HEK293 (cell line): ENCODE measurements around the gene LRFN3.

Experiments
- CTCF ChIA-PET: fragments of 350-600 bp; formaldehyde crosslinking; extraction: SDS; loops from one replicate; lab custom pipeline; 2021; ENCODE audit warnings: antibody characterized with exemption; lab: Yijun Ruan, JAX
- POLR2A ChIA-PET: fragments of 300-600 bp; formaldehyde crosslinking; extraction: SDS; loops from one replicate; lab custom pipeline; 2020; ENCODE audit warnings: antibody characterized with exemption, inconsistent platforms; lab: Yijun Ruan, JAX
- H3K27ac ChIP-seq: fragments of 200-500 bp; sonication (Bioruptor generic); 2 replicates; pipeline ENCODE4 v1.5.1; 2014; ENCODE audit warnings: low read depth, low read length, control low read depth, inconsistent platforms; ENCODE audit errors: extremely low read depth
- H3K36me3 ChIP-seq, 2 experiments: fragments of 200-500 bp in 1 of 2; sonication (Bioruptor generic) in 1 of 2; 1 replicate in 1 of 2; 2 replicates in 1 of 2; pipeline ENCODE4 v1.5.1; 2014 to 2017; ENCODE audit warnings: inconsistent platforms in 2 of 2, low read length in 2 of 2; ENCODE audit not compliant: control insufficient read depth in 2 of 2, insufficient read depth in 1 of 2
- H3K4me1 ChIP-seq: fragments of 200-500 bp; sonication (Bioruptor generic); 2 replicates; pipeline ENCODE4 v1.5.1; 2014; ENCODE audit warnings: mild to moderate bottlenecking, low read length, inconsistent platforms; ENCODE audit not compliant: control insufficient read depth, insufficient read depth
- H3K4me3 ChIP-seq: 2 replicates; pipeline ENCODE4 v1.5.1; 2011; ENCODE audit warnings: low read depth, mild to moderate bottlenecking, control low read depth, low read length, moderate library complexity
- H3K9me3 ChIP-seq: fragments of 200-500 bp; sonication (Bioruptor generic); 2 replicates; pipeline ENCODE4 v1.5.1; 2014; ENCODE audit warnings: low read depth, low read length, inconsistent platforms; ENCODE audit not compliant: control insufficient read depth, insufficient read depth
- HOXA7 ChIP-seq: sonication (generic); formaldehyde crosslinking; IDR thresholded peaks from 2 replicates; pipeline ENCODE4 v1.8.1; 2022; ENCODE audit warnings: missing genetic modification reagents, borderline replicate concordance
- MZF1 ChIP-seq: fragments of 450-650 bp; formaldehyde crosslinking; IDR thresholded peaks from 2 replicates; pipeline ENCODE4 v1.5.1; 2017; ENCODE audit warnings: missing biosample characterization, missing genetic modification characterization, borderline replicate concordance
- OSR2 ChIP-seq: fragments of 450-650 bp; formaldehyde crosslinking; IDR thresholded peaks from 2 replicates; pipeline ENCODE4 v1.5.1; 2016; ENCODE audit warnings: missing biosample characterization, missing genetic modification characterization
- PRDM1 ChIP-seq: fragments of 450-650 bp; formaldehyde crosslinking; IDR thresholded peaks from 2 replicates; pipeline ENCODE4; 2016; ENCODE audit warnings: missing biosample characterization, missing genetic modification characterization
- SCRT2 ChIP-seq: fragments of 450-650 bp; formaldehyde crosslinking; IDR thresholded peaks from 2 replicates; pipeline ENCODE4 v1.5.1; 2016; ENCODE audit warnings: missing biosample characterization, missing genetic modification characterization
- SP7 ChIP-seq: fragments of 450-650 bp; formaldehyde crosslinking; IDR thresholded peaks from 2 replicates; pipeline ENCODE4 v1.5.1; 2016; ENCODE audit warnings: missing biosample characterization, missing genetic modification characterization
- ZBTB17 ChIP-seq: fragments of 450-650 bp; formaldehyde crosslinking; IDR thresholded peaks from 2 replicates; pipeline ENCODE4 v1.5.1; 2016; ENCODE audit warnings: missing biosample characterization, missing genetic modification characterization
- ZBTB48 ChIP-seq: fragments of 450-650 bp; formaldehyde crosslinking; IDR thresholded peaks from 2 replicates; pipeline ENCODE4 v1.5.1; 2016; ENCODE audit warnings: missing biosample characterization, missing genetic modification characterization
- ZFP41 ChIP-seq: fragments of 450-650 bp; formaldehyde crosslinking; IDR thresholded peaks from 2 replicates; pipeline ENCODE4 v1.5.1; 2016; ENCODE audit warnings: missing biosample characterization, missing genetic modification characterization, borderline replicate concordance
- ZNF121 ChIP-seq: fragments of 450-650 bp; formaldehyde crosslinking; IDR thresholded peaks from 2 replicates; pipeline ENCODE4 v1.5.1; 2016; ENCODE audit warnings: missing biosample characterization, missing genetic modification characterization
- ZNF211 ChIP-seq: fragments of 450-650 bp; formaldehyde crosslinking; IDR thresholded peaks from 2 replicates; pipeline ENCODE4 v1.5.1; 2016; ENCODE audit warnings: low read depth, missing biosample characterization, missing genetic modification characterization
- ZNF214 ChIP-seq: fragments of 450-650 bp; formaldehyde crosslinking; IDR thresholded peaks from 2 replicates; pipeline ENCODE4 v1.5.1; 2017; ENCODE audit warnings: missing biosample characterization, mild to moderate bottlenecking, missing genetic modification characterization, borderline replicate concordance
- ZNF221 ChIP-seq: fragments of 450-650 bp; formaldehyde crosslinking; IDR thresholded peaks from 2 replicates; pipeline ENCODE4 v1.5.1; 2017; ENCODE audit warnings: missing biosample characterization, missing genetic modification characterization, borderline replicate concordance
- ZNF335 ChIP-seq: fragments of 450-650 bp; formaldehyde crosslinking; conservative IDR thresholded peaks from 2 replicates; pipeline ENCODE4 v1.5.1; 2016; ENCODE audit warnings: missing biosample characterization, missing genetic modification characterization
- ZNF391 ChIP-seq: fragments of 450-650 bp; formaldehyde crosslinking; IDR thresholded peaks from 2 replicates; pipeline ENCODE4 v1.5.1; 2016; ENCODE audit warnings: low read depth, missing biosample characterization, missing genetic modification characterization, borderline replicate concordance
- ZNF398 ChIP-seq: fragments of 450-650 bp; formaldehyde crosslinking; IDR thresholded peaks from 2 replicates; pipeline ENCODE4 v1.5.1; 2017; ENCODE audit warnings: missing biosample characterization, missing genetic modification characterization
- ZNF449 ChIP-seq: fragments of 450-650 bp; formaldehyde crosslinking; IDR thresholded peaks from 2 replicates; pipeline ENCODE4 v1.5.1; 2017; ENCODE audit warnings: missing biosample characterization, mild to moderate bottlenecking, missing genetic modification characterization, moderate library complexity
- ZNF513 ChIP-seq: fragments of 450-650 bp; IDR thresholded peaks from 2 replicates; pipeline ENCODE4 v1.5.1; 2018; ENCODE audit warnings: missing biosample characterization, missing genetic modification characterization
- ZNF521 ChIP-seq: fragments of 450-650 bp; formaldehyde crosslinking; IDR thresholded peaks from 2 replicates; pipeline ENCODE4 v1.5.1; 2017; ENCODE audit warnings: missing biosample characterization, mild to moderate bottlenecking, missing genetic modification characterization
- ZNF571 ChIP-seq: fragments of 450-650 bp; formaldehyde crosslinking; IDR thresholded peaks from 2 replicates; pipeline ENCODE4 v1.5.0; 2017; ENCODE audit warnings: missing biosample characterization, missing genetic modification characterization
- ZNF600 ChIP-seq: fragments of 450-650 bp; formaldehyde crosslinking; IDR thresholded peaks from 2 replicates; pipeline ENCODE4 v1.5.1; 2016; ENCODE audit warnings: missing biosample characterization, missing genetic modification characterization
- TF ChIP-seq, protein P1 (sequence below): fragments of 450-650 bp; formaldehyde crosslinking; IDR thresholded peaks from 2 replicates; pipeline ENCODE4 v1.5.1; 2016; ENCODE audit warnings: missing biosample characterization, missing genetic modification characterization, low read depth
- TF ChIP-seq, protein P2 (sequence below): fragments of 450-650 bp; formaldehyde crosslinking; IDR thresholded peaks from 2 replicates; pipeline ENCODE4 v1.5.1; 2016; ENCODE audit warnings: missing biosample characterization, missing genetic modification characterization, borderline replicate concordance

LRFN3 gene

DNA sequence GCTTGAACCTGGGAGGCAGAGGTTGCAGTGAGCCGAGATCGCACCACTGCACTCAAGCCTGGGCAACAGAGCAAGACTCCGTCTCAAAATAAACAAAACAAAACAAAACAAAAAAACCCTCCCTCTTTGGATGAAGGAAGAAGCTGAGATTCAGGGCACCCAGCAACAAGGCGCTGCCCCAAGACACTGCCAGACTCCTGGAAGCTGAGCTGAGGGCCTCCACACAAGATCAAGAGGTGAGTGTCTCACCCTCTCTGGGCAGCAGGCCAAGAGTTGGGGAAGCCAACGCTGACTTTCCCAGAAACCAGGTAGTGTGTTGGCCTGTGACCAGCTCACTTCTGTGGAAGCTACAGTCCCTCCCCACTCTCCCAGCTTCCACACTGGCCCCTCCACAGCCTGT lies 24.4 kb upstream of the LRFN3 start (continued):
- TF ChIP-seq ZNF449 (no peak), ZNF391 (tag by site-specific recombination) (no peak), SP7 (tag by site-specific recombination) (peak; percentile 52), MZF1 (no peak), ZNF335 (peak; percentile 55), ZNF513 (tag by site-specific recombination) (no peak), SCRT2 (tag by site-specific recombination) (peak; percentile 53), ZNF398 (tag by site-specific recombination) (peak; percentile 54; the same call in 1 of the 2 replicates), ZNF214 (tag by site-specific recombination) (no peak), ZNF211 (tag by site-specific recombination) (no peak), ZNF571 (tag by site-specific recombination) (no peak), ZNF221 (tag by site-specific recombination) (no peak), ZNF600 (tag by site-specific recombination) (peak; percentile 72), ZBTB48 (tag by site-specific recombination) (peak; percentile 61; the same call in 1 of the 2 replicates), ZNF121 (tag by site-specific recombination) (peak; percentile 90)

- H3K9me3 ChIP-seq = no peaks in the 10 kb centered on the region; the same call in 1 of the 2 replicates
- ChIA-PET POLR2A (interaction anchor here (0.5 kb wide), 1 partner anchor 26 kb away, joined by 3 read pairs; no protein-coding TSS in a partner anchor), CTCF (interaction anchor here (0.6 kb wide), 1 partner anchor 22 kb away, joined by 3 read pairs; no protein-coding TSS in a partner anchor)
- H3K4me3 ChIP-seq = no peak overlapping the region
- H3K36me3 ChIP-seq = no peaks in the 10 kb centered on the region; a peak in 1 of 3 replicates
- no peak overlapping the region for H3K27ac ChIP-seq
- no peak for TF ChIP-seq HOXA7 (CRISPR knock-in tag)
- TF ChIP-seq PRDM1 (tag by site-specific recombination) = peak; percentile 45; the same call in 1 of the 2 replicates
- peak; percentile 10; the same call in 1 of the 2 replicates for TF ChIP-seq ZBTB17 (tag by site-specific recombination)
- TF ChIP-seq, all 188 proteins: peak for 2
- H3K4me1 ChIP-seq = no peaks in the 10 kb centered on the region
Observed at GRCh38 chr19:35913589-35913988, 22.6 kb upstream of the LRFN3 start.

- Histone ChIP-seq H3K36me3 (no peaks in the 10 kb centered on the region; a peak in 1 of 3 replicates), H3K27ac (no peak overlapping the region), H3K4me1 (no peaks in the 10 kb centered on the region), H3K4me3 (no peak overlapping the region), H3K9me3 (no peaks in the 10 kb centered on the region; the same call in 1 of the 2 replicates)
- ChIA-PET POLR2A (interaction anchor here (0.7 kb wide), 2 partner anchors 16 to 175 kb away, joined by 3 to 6 read pairs; no protein-coding TSS in a partner anchor), CTCF (interaction anchor here (0.6 kb wide), 1 partner anchor 12 kb away, joined by 3 read pairs; no protein-coding TSS in a partner anchor)
- TF ChIP-seq ZNF521 = no peak
- TF ChIP-seq, protein P1, sequence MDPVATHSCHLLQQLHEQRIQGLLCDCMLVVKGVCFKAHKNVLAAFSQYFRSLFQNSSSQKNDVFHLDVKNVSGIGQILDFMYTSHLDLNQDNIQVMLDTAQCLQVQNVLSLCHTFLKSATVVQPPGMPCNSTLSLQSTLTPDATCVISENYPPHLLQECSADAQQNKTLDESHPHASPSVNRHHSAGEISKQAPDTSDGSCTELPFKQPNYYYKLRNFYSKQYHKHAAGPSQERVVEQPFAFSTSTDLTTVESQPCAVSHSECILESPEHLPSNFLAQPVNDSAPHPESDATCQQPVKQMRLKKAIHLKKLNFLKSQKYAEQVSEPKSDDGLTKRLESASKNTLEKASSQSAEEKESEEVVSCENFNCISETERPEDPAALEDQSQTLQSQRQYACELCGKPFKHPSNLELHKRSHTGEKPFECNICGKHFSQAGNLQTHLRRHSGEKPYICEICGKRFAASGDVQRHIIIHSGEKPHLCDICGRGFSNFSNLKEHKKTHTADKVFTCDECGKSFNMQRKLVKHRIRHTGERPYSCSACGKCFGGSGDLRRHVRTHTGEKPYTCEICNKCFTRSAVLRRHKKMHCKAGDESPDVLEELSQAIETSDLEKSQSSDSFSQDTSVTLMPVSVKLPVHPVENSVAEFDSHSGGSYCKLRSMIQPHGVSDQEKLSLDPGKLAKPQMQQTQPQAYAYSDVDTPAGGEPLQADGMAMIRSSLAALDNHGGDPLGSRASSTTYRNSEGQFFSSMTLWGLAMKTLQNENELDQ (tag by site-specific recombination) = no peak
- no peak for TF ChIP-seq ZFP41 (tag by site-specific recombination)
- TF ChIP-seq OSR2 (tag by site-specific recombination) = no peak
- TF ChIP-seq, protein P2, sequence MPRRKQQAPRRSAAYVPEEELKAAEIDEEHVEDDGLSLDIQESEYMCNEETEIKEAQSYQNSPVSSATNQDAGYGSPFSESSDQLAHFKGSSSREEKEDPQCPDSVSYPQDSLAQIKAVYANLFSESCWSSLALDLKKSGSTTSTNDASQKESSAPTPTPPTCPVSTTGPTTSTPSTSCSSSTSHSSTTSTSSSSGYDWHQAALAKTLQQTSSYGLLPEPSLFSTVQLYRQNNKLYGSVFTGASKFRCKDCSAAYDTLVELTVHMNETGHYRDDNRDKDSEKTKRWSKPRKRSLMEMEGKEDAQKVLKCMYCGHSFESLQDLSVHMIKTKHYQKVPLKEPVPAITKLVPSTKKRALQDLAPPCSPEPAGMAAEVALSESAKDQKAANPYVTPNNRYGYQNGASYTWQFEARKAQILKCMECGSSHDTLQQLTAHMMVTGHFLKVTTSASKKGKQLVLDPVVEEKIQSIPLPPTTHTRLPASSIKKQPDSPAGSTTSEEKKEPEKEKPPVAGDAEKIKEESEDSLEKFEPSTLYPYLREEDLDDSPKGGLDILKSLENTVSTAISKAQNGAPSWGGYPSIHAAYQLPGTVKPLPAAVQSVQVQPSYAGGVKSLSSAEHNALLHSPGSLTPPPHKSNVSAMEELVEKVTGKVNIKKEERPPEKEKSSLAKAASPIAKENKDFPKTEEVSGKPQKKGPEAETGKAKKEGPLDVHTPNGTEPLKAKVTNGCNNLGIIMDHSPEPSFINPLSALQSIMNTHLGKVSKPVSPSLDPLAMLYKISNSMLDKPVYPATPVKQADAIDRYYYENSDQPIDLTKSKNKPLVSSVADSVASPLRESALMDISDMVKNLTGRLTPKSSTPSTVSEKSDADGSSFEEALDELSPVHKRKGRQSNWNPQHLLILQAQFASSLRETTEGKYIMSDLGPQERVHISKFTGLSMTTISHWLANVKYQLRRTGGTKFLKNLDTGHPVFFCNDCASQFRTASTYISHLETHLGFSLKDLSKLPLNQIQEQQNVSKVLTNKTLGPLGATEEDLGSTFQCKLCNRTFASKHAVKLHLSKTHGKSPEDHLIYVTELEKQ (tag by site-specific recombination) = no peak
Observed at GRCh38 chr19:35915443-35915842, 20.7 kb upstream of the LRFN3 start.
